Liver (tissue), 3 donors: ENCODE measurements around the gene OR10H3.

Source experiments
- CTCF ChIP-seq: fragments of 150-350 bp; IDR thresholded peaks from 2 replicates; pipeline ENCODE4 v1.5.1; 2017; ENCODE audit warnings: improper control_type of control experiment, low read depth, low read length; ENCODE audit not compliant: missing input control
- SP1 ChIP-seq: IDR thresholded peaks from 2 replicates; pipeline ENCODE4 v1.6.1; 2018; ENCODE audit warnings: antibody characterized with exemption, mild to moderate bottlenecking
- donor health status: healthy.
- donor health status: healthy.

DNA sequence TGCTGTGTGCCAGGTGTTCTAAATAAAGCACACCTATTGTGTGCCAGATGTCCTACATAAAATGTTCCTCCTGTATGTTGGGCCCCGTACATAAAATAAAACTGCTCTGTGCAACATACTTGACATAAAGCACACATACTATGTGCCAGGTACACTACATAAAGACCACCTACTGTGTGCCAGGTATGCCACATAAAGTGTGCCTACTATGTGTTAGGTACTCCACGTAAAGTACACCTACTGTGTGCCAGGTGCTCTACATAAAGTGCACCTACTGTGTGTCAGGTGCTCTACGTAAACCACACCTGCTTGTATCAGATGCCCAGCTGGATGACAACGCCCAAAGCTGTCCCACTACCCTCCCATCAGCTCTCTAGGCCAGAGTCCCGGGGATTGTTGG lies 43.9 kb downstream of the OR10H3 start:
- no peak for TF ChIP-seq CTCF
- TF ChIP-seq SP1: no peak
